DMS 273 treated with DMSO at 0.1 percent for 48 hours (cell line): ENCODE results near the gene AIM2.
"Not testable (repeated sequence)": the region's sequence is repeated elsewhere in the genome, so short reads cannot be mapped to it uniquely, and the experiment has no call there.

Experiments used
- DNase-seq: peaks from one replicate; lab custom pipeline; 2025; lab: John Stamatoyannopoulos, UW

Gene AIM2

GRCh38 chr1:159079525-159079924 is 3.0 kb upstream of the AIM2 start:
- no peak for DNase-seq

GRCh38 chr1:159077120-159077961 is 775 bp upstream of the AIM2 start:
- no peak for DNase-seq

- DNase-seq: peak; percentile 17
Observed at GRCh38 chr1:159071970-159072582, 4.5 kb downstream of the AIM2 start.

GRCh38 chr1:159068886-159069285 is 7.7 kb downstream of the AIM2 start:
- DNase-seq: no peak

GRCh38 chr1:159067699-159068621 is 8.6 kb downstream of the AIM2 start:
- no peak for DNase-seq

- DNase-seq: no peak
Observed at GRCh38 chr1:159066108-159066507, 10.5 kb downstream of the AIM2 start.

GRCh38 chr1:159065106-159065505 is 11.5 kb downstream of the AIM2 start:
- DNase-seq: no peak

- DNase-seq: no peak
Observed at GRCh38 chr1:159058751-159059150, 17.8 kb downstream of the AIM2 start.

GRCh38 chr1:159056069-159056698 is 20.4 kb downstream of the AIM2 start:
- DNase-seq: no peak

- no peak for DNase-seq
Observed at GRCh38 chr1:159055181-159055641, 21.4 kb downstream of the AIM2 start.

- no peak for DNase-seq
Observed at GRCh38 chr1:159054427-159054826, 22.1 kb downstream of the AIM2 start.

- no peak for DNase-seq
Observed at GRCh38 chr1:159051436-159051835, 25.1 kb downstream of the AIM2 start.

GRCh38 chr1:159046486-159046885 is 30.1 kb downstream of the AIM2 start:
- DNase-seq: not testable (repeated sequence)

- no peak for DNase-seq
Observed at GRCh38 chr1:159040893-159041724, 35.5 kb downstream of the AIM2 start.

GRCh38 chr1:159040206-159040605 is 36.4 kb downstream of the AIM2 start:
- DNase-seq: no peak

GRCh38 chr1:159030877-159031447 is 45.6 kb downstream of the AIM2 start:
- no peak for DNase-seq

GRCh38 chr1:159030311-159030710 is 46.3 kb downstream of the AIM2 start:
- no peak for DNase-seq

- DNase-seq: not testable (repeated sequence)
Observed at GRCh38 chr1:159026841-159027240, 49.7 kb downstream of the AIM2 start.

- no peak for DNase-seq
Observed at GRCh38 chr1:159025043-159025442, 51.5 kb downstream of the AIM2 start.

- no peak for DNase-seq
Observed at GRCh38 chr1:159023723-159024122, 52.8 kb downstream of the AIM2 start.
